GM12878 (cell line): ENCODE data around the gene RTN4RL1. TPM values are rescaled to one million over a fixed set of nuclear protein-coding genes. Genes with fewer than 3 reads are reported as not detected.

Experiments
- ATAC-seq: fragments of 200-7000 bp; cut with Tn5 transposase; 3 replicates; pipeline ENCODE4 v1.9.1; 2020; ENCODE audit warnings: mild to moderate bottlenecking, moderate library complexity
- BruUV-seq: library from RNA; stranded (reverse); fragments of 400-500 nt; replicated peaks from 2 replicates; lab custom pipeline; 2021; lab: Mats Ljungman, UMichigan
- CTCF ChIA-PET: fragments of 300-600 bp; sonication (Branson Sonifier 250); formaldehyde crosslinking; extraction: SDS; loops from one replicate; lab custom pipeline; 2021; ENCODE audit warnings: inconsistent platforms; lab: Yijun Ruan, JAX
- POLR2A ChIA-PET: fragments of 350-600 bp; formaldehyde crosslinking; extraction: SDS; loops from one replicate; lab custom pipeline; 2021; ENCODE audit warnings: inconsistent platforms; lab: Charles Lee
- RAD21 ChIA-PET: fragments of 300-600 bp; sonication (Branson Sonifier 250); formaldehyde crosslinking; loops from one replicate; lab custom pipeline; 2023; ENCODE audit warnings: antibody characterized with exemption; ENCODE audit not compliant: unreplicated experiment; lab: Charles Lee
- SMC1A ChIA-PET: fragments of 300-600 bp; sonication (Branson Sonifier 250); formaldehyde crosslinking; loops from one replicate; lab custom pipeline; 2023; ENCODE audit not compliant: unreplicated experiment, uncharacterized antibody; lab: Charles Lee
- DNase-seq: peaks from one replicate; pipeline ENCODE4 v3.0.0-alpha.2; 2011; ENCODE audit warnings: low read depth, low spot score
- FAIRE-seq: peaks from 3 replicates; lab custom pipeline; 2011; peaks lifted over from hg19 to GRCh38; lab: Jason Lieb, UNC
- H2AFZ ChIP-seq: 2 replicates; pipeline ENCODE4 v1.6.0; 2011; ENCODE audit warnings: low read depth, low read length, control low read depth; ENCODE audit not compliant: control insufficient read depth
- H3K27ac ChIP-seq: 2 replicates; pipeline ENCODE4 v1.5.1; 2011; ENCODE audit warnings: control low read depth; ENCODE audit not compliant: control insufficient read depth, insufficient read depth
- H3K27me3 ChIP-seq, 2 experiments: replicated peaks in 1 of 2; 2 replicates each; pipeline versions ENCODE4 v1.6.0 to v1.6.1; 2011; ENCODE audit warnings: low read length in 1 of 2; ENCODE audit not compliant: control insufficient read depth in 2 of 2, insufficient read depth in 2 of 2
- H3K36me3 ChIP-seq, 2 experiments: 2 replicates each; pipeline ENCODE4 v1.5.1; 2011; ENCODE audit warnings: low read length in 1 of 2; ENCODE audit not compliant: control insufficient read depth in 2 of 2, insufficient read depth in 2 of 2
- H3K4me1 ChIP-seq: 2 replicates; pipeline ENCODE4 v1.6.1; 2011; ENCODE audit warnings: mild to moderate bottlenecking, low read length, moderate library complexity, mixed read lengths; ENCODE audit not compliant: control insufficient read depth, insufficient read depth
- H3K4me2 ChIP-seq: 2 replicates; pipeline ENCODE4 v1.6.0; 2011; ENCODE audit warnings: control low read depth; ENCODE audit not compliant: control insufficient read depth, insufficient read depth
- H3K4me3 ChIP-seq: fragments of 200-600 bp; sonication (generic); 2 replicates; pipeline ENCODE4 v1.5.1; 2016
- H3K79me2 ChIP-seq: 2 replicates; pipeline ENCODE4 v1.6.0; 2011; ENCODE audit warnings: low read length; ENCODE audit not compliant: control insufficient read depth, insufficient read depth
- H3K9ac ChIP-seq: 2 replicates; pipeline ENCODE4 v1.8.0; 2011; ENCODE audit warnings: low read length, control low read depth, mixed read lengths; ENCODE audit not compliant: control insufficient read depth, insufficient read depth
- H3K9me3 ChIP-seq: replicated peaks from 3 replicates; pipeline ENCODE4 v1.5.1; 2011; ENCODE audit warnings: mild to moderate bottlenecking, low read length; ENCODE audit not compliant: control insufficient read depth, insufficient read depth
- H4K20me1 ChIP-seq: 2 replicates; pipeline ENCODE4 v1.6.0; 2011; ENCODE audit not compliant: control insufficient read depth, insufficient read depth
- BRCA1 ChIP-seq: IDR thresholded peaks from 2 replicates; pipeline ENCODE4 v1.6.1; 2011; ENCODE audit warnings: low read depth, low read length, improper control_type of control experiment
- CEBPB ChIP-seq, 2 experiments: fragments of 150-350 bp in 1 of 2; IDR thresholded peaks; 2 replicates each; pipeline ENCODE4 v1.6.1; 2012 to 2014; ENCODE audit warnings: low read depth in 2 of 2, low read length in 2 of 2, borderline replicate concordance in 1 of 2, inconsistent platforms in 1 of 2
- ESRRA ChIP-seq: IDR thresholded peaks from 2 replicates; pipeline ENCODE4 v1.6.1; 2012; ENCODE audit warnings: mild to moderate bottlenecking, low read length, improper control_type of control experiment
- HDAC2 ChIP-seq: fragments of 200-600 bp; sonication (generic); IDR thresholded peaks from 2 replicates; pipeline ENCODE4 v1.6.1; 2017
- MTA2 ChIP-seq: fragments of 450-650 bp; IDR thresholded peaks from 2 replicates; pipeline ENCODE4 v1.6.1; 2016; ENCODE audit warnings: low read depth, mild to moderate bottlenecking, moderate library complexity
- NFIC ChIP-seq: IDR thresholded peaks from 2 replicates; pipeline ENCODE4 v1.6.1; 2012; ENCODE audit warnings: low read depth, mild to moderate bottlenecking, inconsistent platforms, low read length, moderate library complexity
- NFXL1 ChIP-seq: fragments of 450-650 bp; IDR thresholded peaks from 2 replicates; pipeline ENCODE4 v1.6.1; 2017; ENCODE audit warnings: antibody characterized with exemption, mild to moderate bottlenecking, borderline replicate concordance
- SIN3A ChIP-seq: IDR thresholded peaks from 2 replicates; pipeline ENCODE4 v1.6.1; 2012; ENCODE audit warnings: low read depth, low read length, improper control_type of control experiment
- SIX5 ChIP-seq: IDR thresholded peaks from 2 replicates; pipeline ENCODE4 v1.6.1; 2011; ENCODE audit warnings: mild to moderate bottlenecking, low read depth, low read length, moderate library complexity; ENCODE audit not compliant: severe bottlenecking
- SMAD5 ChIP-seq: IDR thresholded peaks from 2 replicates; pipeline ENCODE4 v1.6.1; 2016; ENCODE audit warnings: antibody characterized with exemption, low read depth
- SMC3 ChIP-seq: IDR thresholded peaks from 2 replicates; pipeline ENCODE4 v1.6.1; 2011; ENCODE audit warnings: low read length, improper control_type of control experiment, borderline replicate concordance
- ZNF384 ChIP-seq: IDR thresholded peaks from 2 replicates; pipeline ENCODE4 v1.6.1; 2012; ENCODE audit warnings: low read depth, mild to moderate bottlenecking, low read length, improper control_type of control experiment, borderline replicate concordance
- ZSCAN29 ChIP-seq: fragments of 450-650 bp; IDR thresholded peaks from 2 replicates; pipeline ENCODE4 v1.6.1; 2017; ENCODE audit warnings: mild to moderate bottlenecking, moderate library complexity
- WGBS: methylation state at CpG from one replicate; pipeline ENCODE4 v1.1.6; 2016; ENCODE audit warnings: low lambda C conversion rate; ENCODE audit not compliant: insufficient replicate concordance, insufficient coverage; ENCODE audit errors: missing lambda C conversion rate; 5-methylcytosine and 5-hydroxymethylcytosine counted together
- in situ Hi-C: fragments of 300-500 bp; cut with MboI; formaldehyde crosslinking; loops from 9 replicates; pipeline ENCODE4 v1.14.3; 2018; ENCODE audit warnings: mixed read lengths
- intact Hi-C: fragments of 100-400 bp; cut with micrococcal nuclease; formaldehyde crosslinking; loops from one replicate; pipeline ENCODE4 v1.14.2; 2022; ENCODE audit not compliant: unreplicated experiment
- polyA plus RNA-seq, 11 experiments: library from polyadenylated mRNA; depleted of rRNA in 4 of 11; unstranded in 6 of 11; stranded (reverse) in 5 of 11; fragments of >200 nt; fragmentation: Nextera tagmentation in 4 of 11; fragmentation: Illumina TruSeq in 1 of 11; extraction: Ambion mirVana in 4 of 11; extraction: Trizol in 1 of 11; gene quantifications; 1 replicate in 1 of 11; 2 replicates in 10 of 11; pipeline versions ENCODE4 v1.2.1 to v1.2.3, GENCODE V29; 2011 to 2016; ENCODE audit warnings: inconsistent platforms in 2 of 11, missing spikeins in 2 of 11, low read depth in 1 of 11
- total RNA-seq, 4 experiments: library from RNA; depleted of rRNA in 3 of 4; stranded (reverse); fragments of >200 nt in 3 of 4; fragmentation: Illumina TruSeq in 1 of 4; extraction: Trizol in 1 of 4; gene quantifications; 2 replicates each; pipeline versions ENCODE4 v1.2.1 to v1.2.3, GENCODE V29; 2013 to 2021
- TF ChIP-seq, protein P1 (sequence below): fragments of 450-650 bp; IDR thresholded peaks from 2 replicates; pipeline ENCODE4 v1.6.1; 2016; ENCODE audit warnings: mild to moderate bottlenecking
- TF ChIP-seq, protein P2 (sequence below): IDR thresholded peaks from 2 replicates; pipeline ENCODE4 v1.6.1; 2012; ENCODE audit warnings: low read depth, low read length, improper control_type of control experiment
- TF ChIP-seq, protein P3 (sequence below), 3 experiments: IDR thresholded peaks in 2 of 3; conservative IDR thresholded peaks in 1 of 3; 2 replicates each; pipeline ENCODE4 v1.5.1; 2011; ENCODE audit warnings: low read depth in 3 of 3, low read length in 3 of 3, mild to moderate bottlenecking in 3 of 3, control low read depth in 2 of 3, moderate library complexity in 2 of 3, inconsistent platforms in 1 of 3, mixed read lengths in 1 of 3; ENCODE audit not compliant: control insufficient read depth in 2 of 3, insufficient read depth in 1 of 3; ENCODE audit errors: extremely low read depth in 1 of 3

Gene RTN4RL1
- total and polyA plus RNA-seq, 10 of the 15 experiments (the other 5 are each of a cell fraction or from before 2014, with no cell fraction given): 0.08 to 0.11 (median 0.10) TPM; not detected in 7

DNA sequence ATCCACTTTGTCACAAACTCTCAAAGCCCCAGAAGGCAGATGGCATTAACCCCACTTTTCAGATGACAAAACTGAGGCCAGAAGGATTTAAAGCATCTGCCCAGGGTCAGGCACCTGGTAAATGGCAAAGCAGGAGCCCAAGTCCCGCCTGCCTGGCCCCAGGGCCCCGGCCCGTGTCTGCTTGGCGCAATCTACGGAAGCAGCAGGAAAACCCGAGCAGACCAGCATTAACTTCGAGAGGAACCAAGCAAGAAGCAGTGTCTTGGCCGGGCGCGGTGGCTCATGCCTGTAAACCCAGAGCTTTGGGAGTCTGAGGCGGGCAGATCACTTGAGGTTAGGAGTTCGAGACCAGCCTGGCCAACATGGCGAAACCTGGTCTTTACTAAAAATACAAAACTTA, 21.6 kb downstream of the RTN4RL1 start:
- 76% methylated on average over 13 of the region's 13 CpGs for WGBS
- no peak for ATAC-seq
- intact Hi-C loops: no loop called here
- H2AFZ ChIP-seq: no peak overlapping the region
- in situ Hi-C loops: loop anchor here (25.0 kb wide), 1 partner anchor 91 kb away; no protein-coding TSS in a partner anchor
- no peak overlapping the region for H3K4me2 ChIP-seq
- no peaks in the 10 kb centered on the region for H3K36me3 ChIP-seq
- no peaks in the 10 kb centered on the region for H3K9me3 ChIP-seq
- peaks cover 0 to 1% of the 10 kb centered on the region in 2 experiments; a peak in 1 of 4 replicates for H3K27me3 ChIP-seq
- ChIA-PET RAD21 (no interaction called here), POLR2A (no interaction called here), SMC1A (interaction anchor here (1.0 kb wide), 1 partner anchor 8 kb away, joined by 3 read pairs; no protein-coding TSS in a partner anchor), CTCF (no interaction called here)
- H3K4me1 ChIP-seq: no peaks in the 10 kb centered on the region
- H3K4me3 ChIP-seq: no peak overlapping the region
- no TSS peak for BruUV-seq
- FAIRE-seq: no peak
- no peak overlapping the region for H3K9ac ChIP-seq
- no peak for DNase-seq
- H4K20me1 ChIP-seq: no peaks in the 10 kb centered on the region
- no peak for TF ChIP-seq BRCA1
- TF ChIP-seq ZSCAN29: no peak
- TF ChIP-seq, protein P1, sequence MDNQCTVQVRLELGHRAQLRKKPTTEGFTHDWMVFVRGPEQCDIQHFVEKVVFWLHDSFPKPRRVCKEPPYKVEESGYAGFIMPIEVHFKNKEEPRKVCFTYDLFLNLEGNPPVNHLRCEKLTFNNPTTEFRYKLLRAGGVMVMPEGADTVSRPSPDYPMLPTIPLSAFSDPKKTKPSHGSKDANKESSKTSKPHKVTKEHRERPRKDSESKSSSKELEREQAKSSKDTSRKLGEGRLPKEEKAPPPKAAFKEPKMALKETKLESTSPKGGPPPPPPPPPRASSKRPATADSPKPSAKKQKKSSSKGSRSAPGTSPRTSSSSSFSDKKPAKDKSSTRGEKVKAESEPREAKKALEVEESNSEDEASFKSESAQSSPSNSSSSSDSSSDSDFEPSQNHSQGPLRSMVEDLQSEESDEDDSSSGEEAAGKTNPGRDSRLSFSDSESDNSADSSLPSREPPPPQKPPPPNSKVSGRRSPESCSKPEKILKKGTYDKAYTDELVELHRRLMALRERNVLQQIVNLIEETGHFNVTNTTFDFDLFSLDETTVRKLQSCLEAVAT: no peak
- TF ChIP-seq CEBPB (IDR thresholded peaks at IDR 0.05; ENCODE audit: borderline replicate concordance in 1 of 2, low read depth in 2 of 2, low read length in 2 of 2): no peak
- TF ChIP-seq MTA2: no peak
- no peak for TF ChIP-seq SMAD5
- TF ChIP-seq SMC3: no peak
- no peak for TF ChIP-seq NFXL1
- no peak for TF ChIP-seq SIN3A
- no peak for TF ChIP-seq NFIC
- no peak for TF ChIP-seq SIX5
- TF ChIP-seq, protein P2, sequence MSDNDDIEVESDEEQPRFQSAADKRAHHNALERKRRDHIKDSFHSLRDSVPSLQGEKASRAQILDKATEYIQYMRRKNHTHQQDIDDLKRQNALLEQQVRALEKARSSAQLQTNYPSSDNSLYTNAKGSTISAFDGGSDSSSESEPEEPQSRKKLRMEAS: no peak
- TF ChIP-seq HDAC2: no peak
- TF ChIP-seq ESRRA: no peak
- TF ChIP-seq, protein P3, sequence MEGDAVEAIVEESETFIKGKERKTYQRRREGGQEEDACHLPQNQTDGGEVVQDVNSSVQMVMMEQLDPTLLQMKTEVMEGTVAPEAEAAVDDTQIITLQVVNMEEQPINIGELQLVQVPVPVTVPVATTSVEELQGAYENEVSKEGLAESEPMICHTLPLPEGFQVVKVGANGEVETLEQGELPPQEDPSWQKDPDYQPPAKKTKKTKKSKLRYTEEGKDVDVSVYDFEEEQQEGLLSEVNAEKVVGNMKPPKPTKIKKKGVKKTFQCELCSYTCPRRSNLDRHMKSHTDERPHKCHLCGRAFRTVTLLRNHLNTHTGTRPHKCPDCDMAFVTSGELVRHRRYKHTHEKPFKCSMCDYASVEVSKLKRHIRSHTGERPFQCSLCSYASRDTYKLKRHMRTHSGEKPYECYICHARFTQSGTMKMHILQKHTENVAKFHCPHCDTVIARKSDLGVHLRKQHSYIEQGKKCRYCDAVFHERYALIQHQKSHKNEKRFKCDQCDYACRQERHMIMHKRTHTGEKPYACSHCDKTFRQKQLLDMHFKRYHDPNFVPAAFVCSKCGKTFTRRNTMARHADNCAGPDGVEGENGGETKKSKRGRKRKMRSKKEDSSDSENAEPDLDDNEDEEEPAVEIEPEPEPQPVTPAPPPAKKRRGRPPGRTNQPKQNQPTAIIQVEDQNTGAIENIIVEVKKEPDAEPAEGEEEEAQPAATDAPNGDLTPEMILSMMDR (IDR thresholded peaks at IDR 0.05 in 2 of 3, conservative IDR thresholded peaks at IDR 0.05 in 1 of 3; ENCODE audit: control insufficient read depth in 2 of 3, extremely low read depth in 1 of 3, insufficient read depth in 1 of 3, low read depth in 3 of 3, low read length in 3 of 3): no peak
- TF ChIP-seq ZNF384: no peak
- H3K27ac ChIP-seq: no peak overlapping the region
- H3K79me2 ChIP-seq: no peaks in the 10 kb centered on the region
